ENCODE data around the gene LSAMP. TPM values are rescaled to one million over a fixed set of nuclear protein-coding genes. Genes with fewer than 3 reads are reported as not detected.
"Not testable (repeated sequence)": the region's sequence is repeated elsewhere in the genome, so short reads cannot be mapped to it uniquely, and the experiment has no call there.

LSAMP gene
- total RNA-seq, 1 donor from 2014 or later = 24.6 TPM

- Histone ChIP-seq H3K27me3 (no peaks in the 10 kb centered on the region), H3K36me3 (no peaks in the 10 kb centered on the region), H3K4me3 (peak overlapping the region; percentile 73), H3K9me3 (no peaks in the 10 kb centered on the region), H3K27ac (no peak overlapping the region), H3K4me1 (peaks cover 7% of the 10 kb centered on the region)
- no peak for DNase-seq
- intact Hi-C loops (cut with DNase I) = no loop called here
- ATAC-seq = no peak
- TF ChIP-seq CTCF (IDR thresholded peaks at IDR 0.05) = no peak
Measured at GRCh38 chr3:115784739-115785536, 660.3 kb downstream of the LSAMP start.

GRCh38 chr3:115783938-115784738, 661.1 kb downstream of the LSAMP start:
- Histone ChIP-seq H3K9me3 (no peaks in the 10 kb centered on the region), H3K27ac (peak overlapping the region; percentile 92), H3K27me3 (no peaks in the 10 kb centered on the region), H3K4me3 (peak overlapping the region; percentile 73), H3K36me3 (no peaks in the 10 kb centered on the region), H3K4me1 (peaks cover 7% of the 10 kb centered on the region)
- intact Hi-C loops (cut with DNase I) = no loop called here
- DNase-seq (peak; percentile 95), ATAC-seq (peak; percentile 98)
- peak; percentile 98 for TF ChIP-seq CTCF (IDR thresholded peaks at IDR 0.05)

- Histone ChIP-seq H3K27ac (peak overlapping the region; percentile 92), H3K4me3 (peak overlapping the region; percentile 73)
- H3K36me3 ChIP-seq; ATAC-seq; H3K4me1 ChIP-seq; intact Hi-C loops (cut with DNase I); DNase-seq; H3K27me3 ChIP-seq; H3K9me3 ChIP-seq: not testable (repeated sequence)
Measured at GRCh38 chr3:115783426-115783825, 661.9 kb downstream of the LSAMP start.

- Histone ChIP-seq H3K4me3 (no peak overlapping the region), H3K27ac (no peak overlapping the region), H3K4me1 (no peaks in the 10 kb centered on the region), H3K9me3 (no peaks in the 10 kb centered on the region), H3K36me3 (no peaks in the 10 kb centered on the region), H3K27me3 (no peaks in the 10 kb centered on the region)
- DNase-seq (no peak), ATAC-seq (no peak)
- TF ChIP-seq CTCF (IDR thresholded peaks at IDR 0.05) = no peak
- intact Hi-C loops (cut with DNase I) = no loop called here
Measured at GRCh38 chr3:115779011-115779410, 666.3 kb downstream of the LSAMP start.

GRCh38 chr3:115772951-115773350, 672.3 kb downstream of the LSAMP start:
- Histone ChIP-seq H3K9me3 (no peaks in the 10 kb centered on the region), H3K36me3 (no peaks in the 10 kb centered on the region), H3K4me1 (no peaks in the 10 kb centered on the region), H3K27me3 (no peaks in the 10 kb centered on the region), H3K27ac (no peak overlapping the region), H3K4me3 (no peak overlapping the region)
- no peak for TF ChIP-seq CTCF (IDR thresholded peaks at IDR 0.05)
- ATAC-seq = no peak
- DNase-seq = no peak
- intact Hi-C loops (cut with DNase I) = no loop called here

- Histone ChIP-seq H3K9me3 (no peaks in the 10 kb centered on the region), H3K4me3 (no peak overlapping the region), H3K36me3 (no peaks in the 10 kb centered on the region), H3K4me1 (no peaks in the 10 kb centered on the region), H3K27ac (no peak overlapping the region), H3K27me3 (no peaks in the 10 kb centered on the region)
- intact Hi-C loops (cut with DNase I) = no loop called here
- DNase-seq (no peak), ATAC-seq (no peak)
- no peak for TF ChIP-seq CTCF (IDR thresholded peaks at IDR 0.05)
Measured at GRCh38 chr3:115768661-115769060, 676.6 kb downstream of the LSAMP start.

All from upper lobe of right lung (tissue), 1 donor.